Prostate gland (tissue), 2 donors: ENCODE data around the gene GSG1L.

Experiments
- POLR2A ChIP-seq: fragments of 450-650 bp; IDR thresholded peaks from one replicate; pipeline ENCODE4 v1.6.1; 2016; ENCODE audit warnings: antibody characterized with exemption, mild to moderate bottlenecking
- POLR2AphosphoS5 ChIP-seq: sonication (generic); formaldehyde crosslinking; IDR thresholded peaks from one replicate; pipeline ENCODE4 v1.6.1; 2017; ENCODE audit warnings: antibody characterized with exemption
- TF ChIP-seq, protein P1 (sequence below), 4 experiments: fragments of 200-600 bp in 2 of 4; fragments of 450-650 bp in 2 of 4; sonication (generic) in 2 of 4; IDR thresholded peaks; 1 replicate in 3 of 4; 2 replicates in 1 of 4; pipeline ENCODE4 v1.5.1; 2016 to 2019; ENCODE audit warnings: antibody characterized with exemption in 4 of 4, mild to moderate bottlenecking in 2 of 4, moderate library complexity in 2 of 4

GRCh38 chr16:28003923-28004322, 59.6 kb downstream of the GSG1L start:
- TF ChIP-seq, protein P1, sequence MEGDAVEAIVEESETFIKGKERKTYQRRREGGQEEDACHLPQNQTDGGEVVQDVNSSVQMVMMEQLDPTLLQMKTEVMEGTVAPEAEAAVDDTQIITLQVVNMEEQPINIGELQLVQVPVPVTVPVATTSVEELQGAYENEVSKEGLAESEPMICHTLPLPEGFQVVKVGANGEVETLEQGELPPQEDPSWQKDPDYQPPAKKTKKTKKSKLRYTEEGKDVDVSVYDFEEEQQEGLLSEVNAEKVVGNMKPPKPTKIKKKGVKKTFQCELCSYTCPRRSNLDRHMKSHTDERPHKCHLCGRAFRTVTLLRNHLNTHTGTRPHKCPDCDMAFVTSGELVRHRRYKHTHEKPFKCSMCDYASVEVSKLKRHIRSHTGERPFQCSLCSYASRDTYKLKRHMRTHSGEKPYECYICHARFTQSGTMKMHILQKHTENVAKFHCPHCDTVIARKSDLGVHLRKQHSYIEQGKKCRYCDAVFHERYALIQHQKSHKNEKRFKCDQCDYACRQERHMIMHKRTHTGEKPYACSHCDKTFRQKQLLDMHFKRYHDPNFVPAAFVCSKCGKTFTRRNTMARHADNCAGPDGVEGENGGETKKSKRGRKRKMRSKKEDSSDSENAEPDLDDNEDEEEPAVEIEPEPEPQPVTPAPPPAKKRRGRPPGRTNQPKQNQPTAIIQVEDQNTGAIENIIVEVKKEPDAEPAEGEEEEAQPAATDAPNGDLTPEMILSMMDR (IDR thresholded peaks at IDR 0.05): no peak
- TF ChIP-seq POLR2A (no peak), POLR2AphosphoS5 (no peak)
